PC-3 (cell line): ENCODE measurements around the gene PHRF1. TPM values are rescaled to one million over a fixed set of nuclear protein-coding genes. Genes with fewer than 3 reads are reported as not detected.

ENCODE experiments used
- ATAC-seq: fragments of 200-7000 bp; cut with Tn5 transposase; 2 replicates; pipeline ENCODE4 v1.9.1; 2020; ENCODE audit warnings: mild to moderate bottlenecking, moderate library complexity
- BruUV-seq: library from RNA; stranded (reverse); fragments of 400-500 nt; replicated peaks from 2 replicates; lab custom pipeline; 2021; lab: Mats Ljungman, UMichigan
- CTCF ChIA-PET: fragments of 300-600 bp; sonication (Branson Sonifier 250); formaldehyde crosslinking; loops from one replicate; lab custom pipeline; 2022; ENCODE audit warnings: antibody characterized with exemption; lab: Charles Lee
- POLR2A ChIA-PET: fragments of 300-600 bp; sonication (Branson Sonifier 250); formaldehyde crosslinking; loops from one replicate; lab custom pipeline; 2022; ENCODE audit warnings: antibody characterized with exemption; ENCODE audit not compliant: unreplicated experiment; lab: Charles Lee
- DNase-seq: peaks from one replicate; pipeline ENCODE4 v3.0.0-alpha.2; 2015
- H2AFZ ChIP-seq: fragments of 300-600 bp; sonication (generic); 2 replicates; pipeline ENCODE4 v1.6.0; 2016; ENCODE audit warnings: antibody characterized with exemption, low read length
- H3F3A ChIP-seq: fragments of 300-600 bp; sonication (generic); one replicate; pipeline ENCODE4 v1.6.0; 2017; ENCODE audit warnings: antibody characterized with exemption, low read length, control low read depth, mild to moderate bottlenecking; ENCODE audit not compliant: unreplicated experiment
- H3K27ac ChIP-seq: fragments of 300-600 bp; sonication (generic); 2 replicates; pipeline ENCODE4 v1.5.1; 2016; ENCODE audit warnings: mild to moderate bottlenecking, low read length
- H3K27me3 ChIP-seq: fragments of 300-600 bp; sonication (generic); 2 replicates; pipeline ENCODE4 v1.6.1; 2016; ENCODE audit warnings: low read length, mixed read lengths
- H3K36me3 ChIP-seq: fragments of 300-600 bp; sonication (generic); 2 replicates; pipeline ENCODE4 v1.6.1; 2016; ENCODE audit warnings: low read depth, mixed run types, low read length, mixed read lengths
- H3K4me1 ChIP-seq: fragments of 300-600 bp; sonication (generic); 2 replicates; pipeline ENCODE4 v1.5.1; 2016; ENCODE audit warnings: low read length; ENCODE audit not compliant: insufficient read depth
- H3K4me2 ChIP-seq: fragments of 300-600 bp; sonication (generic); 2 replicates; pipeline ENCODE4 v1.6.0; 2016; ENCODE audit warnings: low read length
- H3K4me3 ChIP-seq: fragments of 300-600 bp; sonication (generic); 2 replicates; pipeline ENCODE4 v1.5.1; 2016; ENCODE audit warnings: mild to moderate bottlenecking, low read length, mixed read lengths
- H3K79me2 ChIP-seq: fragments of 300-600 bp; sonication (generic); 2 replicates; pipeline ENCODE4 v1.6.1; 2017; ENCODE audit warnings: low read length, mixed read lengths
- H3K9ac ChIP-seq: fragments of 300-600 bp; sonication (generic); 2 replicates; pipeline ENCODE4 v1.6.0; 2016; ENCODE audit warnings: mild to moderate bottlenecking, low read length
- H3K9me2 ChIP-seq: fragments of 300-600 bp; sonication (generic); replicated peaks from 2 replicates; pipeline ENCODE4 v1.6.1; 2016; ENCODE audit warnings: mixed run types, low read length, mixed read lengths
- H3K9me3 ChIP-seq: fragments of 300-600 bp; sonication (generic); 2 replicates; pipeline ENCODE4 v1.6.1; 2016; ENCODE audit warnings: low read length, mixed read lengths
- H4K20me1 ChIP-seq: fragments of 300-600 bp; sonication (generic); 2 replicates; pipeline ENCODE4 v1.6.1; 2016; ENCODE audit warnings: low read length, mixed read lengths
- CTCF ChIP-seq: fragments of 300-600 bp; sonication (generic); conservative IDR thresholded peaks from 2 replicates; pipeline ENCODE4 v1.5.1; 2017; ENCODE audit warnings: antibody characterized with exemption, low read depth, mild to moderate bottlenecking, low read length
- EZH2 ChIP-seq: fragments of 300-600 bp; sonication (generic); IDR thresholded peaks from one replicate; pipeline ENCODE4 v1.6.1; 2017; ENCODE audit warnings: antibody characterized with exemption, mild to moderate bottlenecking, low read length; ENCODE audit not compliant: unreplicated experiment
- EZH2phosphoT487 ChIP-seq: fragments of 300-600 bp; sonication (generic); IDR thresholded peaks from 2 replicates; pipeline ENCODE4 v1.6.1; 2018; ENCODE audit warnings: mild to moderate bottlenecking, antibody characterized with exemption, low read length, borderline replicate concordance
- intact Hi-C: fragments of 100-400 bp; cut with micrococcal nuclease; formaldehyde crosslinking; loops from 2 replicates; pipeline ENCODE4 v1.9.0; 2023
- total RNA-seq: library from RNA; depleted of rRNA; stranded (reverse); fragments of >200 nt; gene quantifications from 2 replicates; pipeline ENCODE4 v1.2.3, GENCODE V29; 2014

PHRF1 gene
- total RNA-seq, 1 experiment from 2014 or later = 41.4 TPM

DNA sequence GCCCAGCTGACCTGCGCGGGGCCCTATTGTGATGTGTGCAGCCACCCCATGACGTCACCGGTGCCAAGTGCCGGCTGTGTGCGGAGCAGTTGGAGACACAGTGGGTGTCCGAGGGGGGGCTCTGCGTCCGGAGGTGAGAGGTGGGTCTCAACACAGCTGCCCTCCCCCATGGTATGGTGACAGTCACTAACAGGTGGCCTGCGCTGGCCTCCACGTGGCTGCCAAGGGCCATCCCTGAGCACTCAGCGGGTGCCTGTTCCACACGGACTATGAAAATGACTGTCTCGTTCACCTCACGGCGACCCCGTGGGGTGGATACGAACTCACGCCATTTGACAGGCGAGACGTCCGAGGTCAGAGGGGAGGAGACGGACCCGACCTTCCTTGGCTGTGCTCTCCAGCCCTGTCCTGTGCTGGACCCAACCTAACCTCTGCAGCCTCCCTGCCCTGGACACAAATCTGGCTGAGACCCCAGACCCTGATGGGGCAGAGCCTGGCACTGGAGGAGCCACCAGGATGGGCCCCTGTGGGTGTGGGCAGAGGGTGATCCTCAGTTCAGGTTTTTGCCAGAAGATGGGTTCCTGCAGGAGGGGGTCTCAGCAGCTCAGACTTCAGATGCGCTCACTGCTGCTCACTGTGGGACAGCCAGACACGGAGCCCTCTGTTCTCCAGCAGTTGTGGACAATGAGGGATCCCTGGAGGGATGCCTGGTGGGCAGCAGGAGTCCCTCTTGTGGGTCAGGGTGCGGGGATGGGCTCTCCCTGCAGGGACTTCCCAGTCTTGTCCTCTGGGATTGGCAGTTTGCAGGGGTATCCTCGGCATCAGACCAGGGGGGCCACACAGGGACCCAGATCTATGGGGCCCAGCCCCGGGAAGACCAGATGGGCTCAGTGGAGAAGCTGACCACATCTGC lies 47.2 kb upstream of the PHRF1 start:
- H3K36me3 ChIP-seq = no peaks in the 10 kb centered on the region
- peaks cover under 1% of the 10 kb centered on the region; the same call in 1 of the 2 replicates for H4K20me1 ChIP-seq
- H3K9me3 ChIP-seq = no peaks in the 10 kb centered on the region
- intact Hi-C loops = no loop called here
- DNase-seq = no peak
- peaks cover 7% of the 10 kb centered on the region for H3K79me2 ChIP-seq
- no peak overlapping the region for H3K27ac ChIP-seq
- no peak for ATAC-seq
- TF ChIP-seq CTCF = no peak
- no peak for TF ChIP-seq EZH2
- CTCF ChIA-PET = interaction anchor here (0.5 kb wide), 1 partner anchor 122 kb away, joined by 3 read pairs; no protein-coding TSS in a partner anchor
- H3K4me1 ChIP-seq = peaks cover under 1% of the 10 kb centered on the region; the same call in 1 of the 2 replicates
- no peak overlapping the region for H3K4me3 ChIP-seq
- H3K9me2 ChIP-seq = no peaks in the 10 kb centered on the region
- no peak overlapping the region for H3K4me2 ChIP-seq
- no peaks in the 10 kb centered on the region for H3K27me3 ChIP-seq
- BruUV-seq = no TSS peak
- no peak overlapping the region for H2AFZ ChIP-seq
- POLR2A ChIA-PET = no interaction called here
- no peak overlapping the region for H3K9ac ChIP-seq
- no peaks in the 10 kb centered on the region for H3F3A ChIP-seq

DNA sequence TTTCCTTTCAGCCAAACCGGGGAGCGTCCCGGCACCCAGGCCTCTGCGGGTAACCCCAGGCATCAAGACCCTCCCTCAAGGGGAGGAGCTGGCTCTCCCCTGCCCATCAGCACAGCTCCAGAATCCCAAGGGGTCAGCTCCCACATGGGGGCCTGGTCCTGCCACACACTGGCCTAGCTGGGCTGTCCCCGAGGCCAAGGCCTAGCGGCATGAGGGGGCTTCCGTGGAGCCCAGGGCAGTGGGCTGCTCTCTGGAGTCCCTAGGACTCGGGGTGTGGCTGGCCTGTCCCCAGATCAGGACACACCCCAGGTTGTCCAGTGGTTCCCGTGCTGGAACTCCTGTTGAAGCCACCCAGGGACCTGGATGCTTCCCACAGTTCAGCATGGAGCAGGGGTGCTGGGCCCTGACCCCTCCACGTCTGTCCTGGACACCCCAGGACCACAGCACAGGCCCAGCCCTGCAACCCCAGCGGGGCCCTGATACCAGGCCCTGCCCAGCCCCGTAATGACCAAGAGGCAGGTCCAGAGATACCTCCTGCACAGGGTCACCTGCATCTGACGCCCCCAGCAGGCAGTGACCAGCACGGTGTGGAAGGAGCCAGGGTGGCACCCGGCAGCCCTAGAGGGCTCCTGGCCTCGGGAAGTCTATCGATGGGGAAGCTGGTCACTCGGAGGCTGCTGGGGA lies 46.4 kb upstream of the PHRF1 start:
- CTCF ChIA-PET = no interaction called here
- POLR2A ChIA-PET = no interaction called here

More for the DNA sequence above, 46.4 kb upstream of the PHRF1 start:
- no peak for ATAC-seq
- Histone ChIP-seq H3K27me3 (no peaks in the 10 kb centered on the region), H3K36me3 (no peaks in the 10 kb centered on the region), H3K9me3 (no peaks in the 10 kb centered on the region), H3K9ac (no peak overlapping the region), H3K4me1 (peaks cover 5% of the 10 kb centered on the region; the same call in 1 of the 2 replicates), H3F3A (no peaks in the 10 kb centered on the region), H4K20me1 (peaks cover 4% of the 10 kb centered on the region; the same call in 1 of the 2 replicates), H2AFZ (no peak overlapping the region), H3K9me2 (no peaks in the 10 kb centered on the region), H3K4me3 (no peak overlapping the region), H3K4me2 (no peak overlapping the region), H3K27ac (no peak overlapping the region), H3K79me2 (peaks cover 15% of the 10 kb centered on the region)
- intact Hi-C loops = no loop called here
- no TSS peak for BruUV-seq
- TF ChIP-seq EZH2 = no peak
- no peak for TF ChIP-seq CTCF
- no peak for TF ChIP-seq EZH2phosphoT487
- no peak for DNase-seq
